Natural killer cell (primary cell): ENCODE results near the gene GOLGA8J. TPM values are rescaled to one million over a fixed set of nuclear protein-coding genes. Genes with fewer than 3 reads are reported as not detected.
"Not testable (repeated sequence)": the region's sequence is repeated elsewhere in the genome, so short reads cannot be mapped to it uniquely, and the experiment has no call there.

Experiments
- ATAC-seq, 3 donors: fragments of 150-1000 bp in 2 of 3; fragments of 200-7000 bp in 1 of 3; cut with Tn5 transposase; 1 replicate in 1 of 3; 2 replicates in 2 of 3; pipeline ENCODE4 v1.10.0; 2021; ENCODE audit warnings: mild to moderate bottlenecking in 2 of 3, moderate library complexity in 2 of 3
- DNase-seq, 2 donors: peaks; one replicate each; pipeline versions ENCODE4 v3.0.0 to v3.0.0-alpha.2; 2013 to 2021; ENCODE audit warnings: mixed read lengths in 1 of 2
- H3K27ac ChIP-seq: one replicate; pipeline ENCODE4 v1.5.1; 2013; ENCODE audit warnings: mild to moderate bottlenecking, low read length
- H3K27me3 ChIP-seq: one replicate; pipeline ENCODE4 v1.6.1; 2013; ENCODE audit warnings: low read length; ENCODE audit not compliant: control insufficient read depth, insufficient read depth
- H3K36me3 ChIP-seq: one replicate; pipeline ENCODE4 v1.6.1; 2013; ENCODE audit warnings: low read length; ENCODE audit not compliant: control insufficient read depth, insufficient read depth
- H3K4me1 ChIP-seq: one replicate; pipeline ENCODE4 v1.6.1; 2013; ENCODE audit warnings: low read length; ENCODE audit not compliant: control insufficient read depth, insufficient read depth
- H3K4me3 ChIP-seq: one replicate; pipeline ENCODE4 v1.5.1; 2013; ENCODE audit warnings: low read length
- H3K9me3 ChIP-seq: one replicate; pipeline ENCODE4 v1.6.1; 2013; ENCODE audit warnings: low read length; ENCODE audit not compliant: control insufficient read depth, insufficient read depth
- H3K27ac Mint-ChIP-seq, 2 donors: one replicate each; pipeline ENCODE4 v1.8.0; 2022; ENCODE audit warnings: mild to moderate bottlenecking in 2 of 2, mixed read lengths in 2 of 2, moderate library complexity in 1 of 2
- H3K27me3 Mint-ChIP-seq, 2 donors: one replicate each; pipeline ENCODE4 v1.8.0; 2022; ENCODE audit warnings: low read depth in 2 of 2, mixed read lengths in 2 of 2
- H3K36me3 Mint-ChIP-seq: one replicate; pipeline ENCODE4 v1.8.0; 2022; ENCODE audit warnings: mixed read lengths
- H3K4me1 Mint-ChIP-seq, 2 donors: one replicate each; pipeline ENCODE4 v1.8.0; 2022; ENCODE audit warnings: mixed read lengths in 2 of 2
- H3K4me3 Mint-ChIP-seq: one replicate; pipeline ENCODE4 v1.8.0; 2022; ENCODE audit warnings: mild to moderate bottlenecking, moderate library complexity, mixed read lengths
- H3K9me3 Mint-ChIP-seq, 2 donors: one replicate each; pipeline ENCODE4 v1.8.0; 2022; ENCODE audit warnings: mixed read lengths in 2 of 2
- CTCF ChIP-seq: fragments of 200-600 bp; IDR thresholded peaks from one replicate; pipeline ENCODE4 v1.8.0; 2022; ENCODE audit warnings: antibody characterized with exemption
- WGBS: methylation state at CpG from one replicate; pipeline ENCODE4 v1.1.7; 2013; ENCODE audit warnings: missing lambda C conversion rate; ENCODE audit not compliant: insufficient coverage; 5-methylcytosine and 5-hydroxymethylcytosine counted together
- intact Hi-C: fragments of 100-400 bp; cut with micrococcal nuclease; formaldehyde crosslinking; loops from one replicate; pipeline ENCODE4 v1.14.2; 2022
- total RNA-seq, 4 donors: library from RNA; stranded (reverse); fragments of 120-200 nt in 1 of 4; gene quantifications; one replicate each; pipeline versions ENCODE4 v1.2.3 to v1.2.4, GENCODE V29; 2013 to 2022

The GOLGA8J gene
- total RNA-seq = 1 to 10 TPM; 1.2 to 6.0 (median 1.2) TPM
- 0.29 TPM for total RNA-seq (2013)

DNA sequence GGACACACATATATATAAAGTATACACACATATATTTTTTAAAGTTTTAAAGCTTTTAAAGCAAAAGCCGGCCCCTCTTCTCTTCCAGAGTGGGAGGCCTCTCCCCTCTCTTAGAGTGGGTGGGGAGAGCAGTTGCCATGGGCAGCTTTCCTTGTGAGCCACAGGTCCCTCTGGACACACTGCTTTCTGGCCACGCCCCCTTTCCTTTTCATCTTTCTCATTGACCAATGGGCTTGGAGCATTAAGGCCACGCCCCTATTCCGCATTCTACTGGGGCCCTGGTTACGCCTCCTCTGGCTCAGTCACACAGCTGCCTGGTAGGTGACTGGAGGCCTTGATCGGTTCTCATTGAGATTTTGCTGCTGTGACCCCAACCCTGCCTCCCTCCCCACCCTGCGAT, at the start of gene GOLGA8J:
TSS of gene GOLGA8J (plus strand) at position 301 of the 400 bp plus-strand sequence. CDS start at position 399, 98 bp downstream.
- intact Hi-C loops, H3K27ac Mint-ChIP-seq, H3K4me3 Mint-ChIP-seq, H3K36me3 Mint-ChIP-seq, H3K9me3 Mint-ChIP-seq, H3K27ac ChIP-seq, H3K27me3 ChIP-seq, H3K36me3 ChIP-seq, H3K4me1 ChIP-seq, H3K4me1 Mint-ChIP-seq, H3K9me3 ChIP-seq, ATAC-seq, DNase-seq, H3K4me3 ChIP-seq: not testable (repeated sequence)
- H3K27me3 Mint-ChIP-seq = peaks cover 2 to 13% of the 10 kb centered on the region in 2 donors
- no CpG with 5 or more reads among the region's 7 CpGs for WGBS

DNA sequence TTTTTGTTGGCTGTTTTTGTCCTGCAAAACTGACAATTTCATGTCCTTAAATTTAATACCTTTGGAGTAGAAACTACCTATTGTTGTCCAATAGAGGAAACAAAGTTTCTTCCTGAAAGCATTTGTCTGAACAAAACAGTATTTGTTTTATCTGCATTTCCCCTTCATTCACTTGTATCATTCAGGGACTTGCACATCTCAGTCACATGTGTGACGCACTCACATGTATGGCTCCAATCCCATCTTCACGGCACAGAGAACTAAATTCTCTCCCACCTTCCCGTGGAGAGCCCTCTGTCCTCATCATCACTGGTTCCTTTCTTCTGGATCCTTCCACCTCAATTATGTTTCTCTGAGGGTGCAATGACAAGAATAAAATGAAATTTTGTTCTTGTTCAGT, 49.5 kb upstream of the GOLGA8J start:
- intact Hi-C loops = no loop called here
- no peak for TF ChIP-seq CTCF
- Mint-ChIP-seq H3K36me3 (no peaks in the 10 kb centered on the region), H3K4me1 (no peaks in the 10 kb centered on the region), H3K9me3 (peaks cover 0 to 2% of the 10 kb centered on the region in 2 donors), H3K4me3 (no peak overlapping the region), H3K27me3 (peaks cover 7 to 27% of the 10 kb centered on the region in 2 donors), H3K27ac (no peak overlapping the region)
- DNase-seq (no peak), ATAC-seq (no peak)
- Histone ChIP-seq H3K36me3 (no peaks in the 10 kb centered on the region), H3K4me3 (no peak overlapping the region), H3K9me3 (no peaks in the 10 kb centered on the region), H3K27me3 (no peaks in the 10 kb centered on the region), H3K27ac (no peak overlapping the region), H3K4me1 (no peaks in the 10 kb centered on the region)
- 83% methylated on average over 3 of the region's 3 CpGs for WGBS

DNA sequence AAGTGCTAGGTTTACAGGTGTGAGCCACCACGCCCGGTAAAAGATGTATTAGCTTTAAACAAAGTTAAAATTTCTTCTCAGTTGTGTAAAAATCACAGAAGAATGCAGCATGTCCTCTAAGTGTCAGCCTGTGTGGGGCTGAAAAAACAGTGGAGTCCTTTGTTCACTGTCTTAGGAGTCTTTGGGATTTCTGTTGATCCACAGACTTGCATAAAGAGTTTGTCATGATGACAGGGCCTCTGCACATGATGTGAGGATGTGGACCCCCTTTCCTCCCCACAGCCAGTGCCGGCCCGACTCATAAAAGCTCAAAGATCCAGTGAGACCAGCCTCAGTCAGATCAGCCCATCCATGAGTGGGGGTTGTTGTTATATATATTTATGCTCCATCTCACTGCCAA, 49.0 kb upstream of the GOLGA8J start:
- intact Hi-C loops = no loop called here
- 97% methylated on average over 2 of the region's 4 CpGs for WGBS

GRCh38 chr15:30036036-30036703, 46.6 kb upstream of the GOLGA8J start:
- Mint-ChIP-seq H3K27ac (no peak overlapping the region), H3K36me3 (no peaks in the 10 kb centered on the region), H3K27me3 (peaks cover 7 to 21% of the 10 kb centered on the region in 2 donors), H3K4me3 (no peak overlapping the region), H3K9me3 (no peaks in the 10 kb centered on the region), H3K4me1 (no peaks in the 10 kb centered on the region)
- Histone ChIP-seq H3K27ac (no peak overlapping the region), H3K9me3 (no peaks in the 10 kb centered on the region), H3K27me3 (no peaks in the 10 kb centered on the region), H3K4me1 (no peaks in the 10 kb centered on the region), H3K4me3 (no peak overlapping the region), H3K36me3 (no peaks in the 10 kb centered on the region)
- intact Hi-C loops = no loop called here
- DNase-seq (no peak), ATAC-seq (no peak)
- WGBS = 85% methylated on average over 5 of the region's 6 CpGs
- TF ChIP-seq CTCF = no peak

More for the DNA sequence above, 49.0 kb upstream of the GOLGA8J start:
- no peak overlapping the region for H3K27ac Mint-ChIP-seq
- no peak for TF ChIP-seq CTCF
- ATAC-seq (no peak), DNase-seq (no peak)
- Histone ChIP-seq H3K4me3 (no peak overlapping the region), H3K27ac (no peak overlapping the region), H3K36me3 (no peaks in the 10 kb centered on the region), H3K4me1 (no peaks in the 10 kb centered on the region), H3K9me3 (no peaks in the 10 kb centered on the region), H3K27me3 (no peaks in the 10 kb centered on the region)
- peaks cover 8 to 27% of the 10 kb centered on the region in 2 donors for H3K27me3 Mint-ChIP-seq
- H3K36me3 Mint-ChIP-seq = no peaks in the 10 kb centered on the region
- H3K4me3 Mint-ChIP-seq = no peak overlapping the region
- no peaks in the 10 kb centered on the region for H3K4me1 Mint-ChIP-seq
- peaks cover 0 to 2% of the 10 kb centered on the region in 2 donors for H3K9me3 Mint-ChIP-seq
